Activated CD4-positive, alpha-beta T cell treated with anti-CD3 and anti-CD28 coated beads for 4 hours (primary cell): ENCODE data around the gene RBBP8NL.
"Not testable (repeated sequence)": the region's sequence is repeated elsewhere in the genome, so short reads cannot be mapped to it uniquely, and the experiment has no call there.

ENCODE experiments used
- DNase-seq, 2 donors: peaks; one replicate each; pipeline ENCODE4 v3.0.0-alpha.2; 2020

RBBP8NL gene

GRCh38 chr20:62441987-62442539 lies 14.7 kb upstream of the RBBP8NL start:
- DNase-seq: no peak

- no peak for DNase-seq
These were observed 11.9 kb upstream of the RBBP8NL start for GRCh38 chr20:62439218-62439617.

- DNase-seq: no peak
These were observed 10.6 kb upstream of the RBBP8NL start for GRCh38 chr20:62437927-62438326.

GRCh38 chr20:62437496-62437895 lies 10.2 kb upstream of the RBBP8NL start:
- DNase-seq: no peak

- DNase-seq: no peak
These were observed 9.4 kb upstream of the RBBP8NL start for GRCh38 chr20:62436692-62437091.

GRCh38 chr20:62433658-62434497 lies 6.5 kb upstream of the RBBP8NL start:
- DNase-seq: no peak

GRCh38 chr20:62430866-62431447 lies 3.6 kb upstream of the RBBP8NL start:
- no peak for DNase-seq

GRCh38 chr20:62430311-62430853 lies 3.0 kb upstream of the RBBP8NL start:
- no peak for DNase-seq

GRCh38 chr20:62429455-62430310 lies 2.3 kb upstream of the RBBP8NL start:
- no peak for DNase-seq

GRCh38 chr20:62428396-62429295 lies 1.3 kb upstream of the RBBP8NL start:
- DNase-seq: no peak

- no peak for DNase-seq
These were observed 648 bp upstream of the RBBP8NL start for GRCh38 chr20:62428002-62428372.

GRCh38 chr20:62426699-62427131 lies 624 bp downstream of the RBBP8NL start:
- DNase-seq: no peak

GRCh38 chr20:62426059-62426348 lies 1.3 kb downstream of the RBBP8NL start:
- DNase-seq: not testable (repeated sequence)

GRCh38 chr20:62425281-62426058 lies 1.9 kb downstream of the RBBP8NL start:
- no peak for DNase-seq

GRCh38 chr20:62424249-62425107 lies 2.9 kb downstream of the RBBP8NL start:
- no peak for DNase-seq

GRCh38 chr20:62423326-62423706 lies 4.0 kb downstream of the RBBP8NL start:
- no peak for DNase-seq

GRCh38 chr20:62422636-62423325 lies 4.6 kb downstream of the RBBP8NL start:
- no peak for DNase-seq

GRCh38 chr20:62421716-62421990 lies 5.7 kb downstream of the RBBP8NL start:
- no peak for DNase-seq

GRCh38 chr20:62420846-62421715 lies 6.3 kb downstream of the RBBP8NL start:
- no peak for DNase-seq
